Measurements from ENCODE around the gene CFAP299.
"Not testable (repeated sequence)": the region's sequence is repeated elsewhere in the genome, so short reads cannot be mapped to it uniquely, and the experiment has no call there.

Gene CFAP299

DNA sequence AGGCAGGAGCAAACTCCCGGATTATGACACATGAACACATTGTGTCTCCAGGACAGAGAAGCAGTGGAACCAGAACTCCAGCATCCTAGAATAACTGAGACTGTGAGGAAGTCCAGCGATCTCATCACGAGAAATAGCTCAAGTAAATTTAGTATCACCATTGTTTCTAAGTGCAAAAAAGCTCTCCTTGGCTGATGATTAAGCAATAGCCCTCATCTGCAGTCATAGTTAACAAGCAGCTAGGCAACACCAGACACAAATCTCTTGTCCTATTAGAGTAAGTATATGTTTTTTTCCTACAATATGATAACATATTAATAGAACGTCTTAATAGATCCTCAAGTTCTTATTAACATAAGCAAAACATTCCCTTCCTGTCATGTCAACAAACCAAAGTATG is 2.4 kb upstream of the CFAP299 start:
- DNase-seq = no peak

DNA sequence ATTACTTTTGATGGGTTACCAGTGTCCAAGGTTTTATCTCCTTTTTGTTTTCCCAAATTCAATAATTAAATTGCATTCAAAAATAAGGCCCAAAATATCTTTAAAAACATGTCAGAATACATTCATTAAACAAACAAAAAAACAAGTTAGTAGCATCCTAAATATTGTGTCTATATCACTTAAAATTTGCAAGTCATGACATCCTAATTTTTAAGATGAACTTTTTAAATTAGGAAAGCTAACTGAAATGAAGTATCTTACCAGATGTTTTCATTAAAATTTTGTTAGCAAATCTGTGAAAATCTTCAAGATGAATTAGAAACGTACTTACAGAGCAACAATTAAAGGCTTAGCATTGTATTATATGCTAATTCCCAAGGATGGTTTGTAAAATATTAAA is 962 bp upstream of the CFAP299 start:
- no peak for DNase-seq

DNA sequence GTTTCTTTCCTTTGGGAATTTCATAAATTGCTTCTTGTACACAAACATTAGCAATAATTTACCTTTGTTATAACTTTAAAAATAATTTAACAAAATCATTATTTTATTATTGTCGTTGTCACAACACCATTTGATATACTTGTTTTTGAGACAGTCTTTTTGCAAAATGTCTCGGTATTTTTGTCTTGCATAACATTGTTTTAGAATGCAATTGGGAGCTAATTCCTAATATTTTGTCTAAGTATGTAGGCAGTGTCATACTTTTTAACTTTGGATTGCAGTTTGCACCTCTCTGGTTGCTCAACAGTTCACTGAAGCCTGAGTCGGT is 340 bp upstream of the CFAP299 start:
- no peak for DNase-seq

DNA sequence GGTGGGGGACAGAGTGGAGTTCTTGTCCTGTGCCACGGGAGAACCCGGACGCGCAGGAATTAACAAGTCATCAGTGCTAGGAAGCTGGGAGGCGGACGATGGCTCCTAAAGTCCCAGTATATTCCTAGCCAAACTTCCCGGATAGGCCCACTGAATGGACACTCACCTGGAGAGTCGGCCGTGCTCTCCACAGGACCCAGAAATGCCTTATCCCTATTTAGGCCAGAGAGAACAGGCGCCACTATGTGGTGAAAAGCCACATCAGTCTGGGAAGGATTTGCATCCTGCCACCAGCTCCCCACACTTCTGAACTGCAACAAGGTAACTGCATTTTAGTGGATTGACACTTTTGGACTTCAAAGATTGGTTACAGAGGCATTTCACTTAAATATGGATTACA is 1.1 kb downstream of the CFAP299 start:
- DNase-seq = peak; percentile 73

DNA sequence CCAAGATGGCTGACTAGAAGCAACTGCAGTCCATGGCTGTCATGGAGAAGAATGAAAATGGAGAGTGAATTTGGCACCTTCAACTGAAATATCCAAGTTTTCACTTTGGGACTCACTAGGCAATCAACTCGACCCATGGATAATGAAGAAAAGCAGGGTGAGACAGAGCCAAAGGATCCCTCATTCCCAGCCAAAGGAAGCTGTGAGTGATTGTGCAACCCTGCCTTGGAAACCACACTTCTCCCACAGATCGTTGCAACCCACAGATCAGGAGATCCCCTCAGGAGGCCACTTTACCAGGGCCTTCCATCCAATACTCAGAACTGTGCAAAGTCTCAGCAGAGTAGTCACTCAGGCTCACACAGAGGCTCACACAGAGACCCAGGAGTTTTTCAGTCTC is 4.5 kb downstream of the CFAP299 start:
- no peak for DNase-seq

DNA sequence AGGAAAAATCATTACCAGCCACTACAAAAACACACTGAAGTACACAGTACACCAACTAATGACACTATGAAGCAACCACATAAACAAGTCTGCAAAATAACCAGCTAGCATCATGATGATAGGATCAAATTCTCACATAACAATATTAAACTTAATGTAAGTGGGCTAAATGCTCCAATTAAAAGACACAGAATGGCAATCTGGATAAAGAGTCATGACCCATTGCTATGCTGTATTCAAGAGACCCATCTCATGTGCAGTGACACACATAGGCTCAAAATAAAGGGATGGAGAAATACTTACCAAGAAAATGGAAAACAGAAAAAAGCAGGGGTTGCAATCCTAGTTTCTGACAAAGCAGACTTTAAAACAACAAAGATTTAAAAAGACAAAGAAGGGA is 7.2 kb downstream of the CFAP299 start:
- DNase-seq = not testable (repeated sequence)

DNA sequence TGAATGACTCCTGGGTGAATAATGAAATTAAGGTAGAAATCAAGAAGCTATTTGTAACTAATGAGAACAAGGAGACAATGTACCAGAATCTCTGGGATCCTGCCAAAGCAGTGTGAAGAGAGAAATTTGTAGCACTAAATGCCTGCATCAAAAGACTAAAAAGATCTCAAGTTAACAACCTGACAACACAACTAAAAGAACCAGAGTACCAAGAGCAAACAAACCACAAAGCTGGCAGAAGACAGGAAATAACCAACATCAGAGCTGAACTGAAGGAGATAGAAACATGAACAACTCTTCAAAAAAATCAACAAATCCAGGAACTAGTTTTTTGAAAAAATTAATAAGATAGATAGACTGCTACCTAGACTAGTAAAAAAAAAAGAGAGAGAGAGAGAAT is 8.4 kb downstream of the CFAP299 start:
- no peak for DNase-seq

DNA sequence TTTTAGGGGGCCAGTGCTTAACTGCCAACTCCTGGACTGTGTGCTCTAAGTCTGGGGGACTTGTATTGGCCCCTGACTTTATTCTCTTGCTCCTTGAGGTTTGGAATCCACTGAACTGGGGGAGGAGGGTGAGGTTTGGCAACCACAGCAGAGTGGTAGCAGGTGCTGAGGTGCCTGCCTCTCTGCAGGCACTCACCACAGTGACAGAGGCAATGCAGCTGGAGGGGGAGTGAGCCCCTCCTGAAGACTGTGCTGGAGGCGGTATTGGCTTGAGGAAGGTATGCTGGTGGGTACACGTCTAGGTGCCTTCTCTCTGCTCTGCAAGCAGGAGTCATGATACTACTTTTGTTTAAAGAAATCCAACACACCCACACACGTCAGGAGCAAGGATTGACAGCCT is 24.6 kb downstream of the CFAP299 start:
- DNase-seq = no peak

DNA sequence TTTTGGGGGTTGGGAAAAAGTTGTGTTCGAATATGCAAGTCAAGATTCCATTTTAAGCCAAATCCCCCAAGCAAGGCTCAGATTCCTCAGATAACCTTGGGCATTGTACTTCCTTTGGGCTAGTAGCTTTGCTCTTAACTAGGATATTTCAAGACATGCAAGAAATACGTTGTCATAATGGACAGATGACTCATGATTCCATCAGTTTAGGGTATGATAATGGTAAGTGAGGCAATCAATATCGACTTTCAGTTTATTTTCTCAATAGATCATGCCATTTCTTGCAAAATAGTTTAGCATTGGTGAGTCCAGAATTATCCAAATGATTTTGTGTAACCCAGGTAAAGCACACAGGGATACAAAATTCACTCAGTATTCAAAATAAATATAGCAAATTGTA is 25.4 kb downstream of the CFAP299 start:
- no peak for DNase-seq

DNA sequence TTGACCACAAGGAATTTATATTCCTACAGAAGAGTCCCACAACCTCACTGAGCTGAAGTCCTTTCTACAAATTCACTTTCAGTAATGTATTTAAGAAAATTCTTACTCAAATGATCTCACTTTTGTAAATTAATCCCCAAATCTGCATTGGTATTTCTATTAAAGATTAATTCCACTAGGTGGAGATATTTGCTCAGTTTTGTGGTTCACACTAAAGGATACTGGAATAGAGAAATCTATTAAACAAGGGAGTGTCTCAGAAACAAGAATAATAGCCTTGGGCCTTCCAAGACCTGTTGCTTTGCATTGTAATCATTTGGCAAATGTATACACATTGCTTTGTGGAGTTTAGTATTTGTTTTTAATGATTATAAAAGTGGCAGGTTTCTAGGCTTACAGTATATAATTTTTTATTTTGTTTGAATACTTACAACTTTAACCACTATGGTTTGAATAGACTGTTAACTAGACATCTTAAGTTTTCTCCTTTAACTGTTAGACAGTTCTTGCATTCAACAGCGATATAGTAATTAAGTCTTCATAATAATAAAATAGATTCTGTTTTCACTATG is 25.9 kb downstream of the CFAP299 start:
- no peak for DNase-seq

DNA sequence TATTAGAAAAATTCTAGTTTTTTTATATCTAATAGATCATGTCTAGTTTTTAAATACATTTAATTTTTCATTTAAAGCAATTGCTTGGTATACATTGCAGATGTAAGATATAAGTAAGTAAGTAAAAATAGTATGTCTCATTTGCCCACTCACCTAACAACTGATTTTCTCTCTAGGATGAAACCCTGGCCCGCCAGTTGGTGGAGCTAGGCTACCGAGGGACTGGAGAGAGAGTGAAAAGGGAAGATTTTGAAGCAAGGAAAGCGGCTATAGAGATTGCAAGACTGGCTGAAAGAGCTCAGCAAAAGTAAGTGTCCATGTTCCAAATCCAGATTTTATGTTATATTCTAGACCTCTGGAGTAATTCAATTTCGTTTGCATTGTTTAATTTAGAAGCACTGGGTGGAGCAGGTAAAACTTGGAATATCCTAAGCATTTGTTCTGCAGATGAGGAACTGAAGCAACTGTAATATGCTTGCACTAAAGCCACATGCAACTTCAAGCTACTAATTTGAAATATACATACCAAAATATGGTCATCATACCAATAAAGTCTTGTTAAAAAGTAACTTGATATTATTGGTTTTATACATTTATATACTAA is 27.1 kb downstream of the CFAP299 start:
- peak; percentile 73 for DNase-seq

DNA sequence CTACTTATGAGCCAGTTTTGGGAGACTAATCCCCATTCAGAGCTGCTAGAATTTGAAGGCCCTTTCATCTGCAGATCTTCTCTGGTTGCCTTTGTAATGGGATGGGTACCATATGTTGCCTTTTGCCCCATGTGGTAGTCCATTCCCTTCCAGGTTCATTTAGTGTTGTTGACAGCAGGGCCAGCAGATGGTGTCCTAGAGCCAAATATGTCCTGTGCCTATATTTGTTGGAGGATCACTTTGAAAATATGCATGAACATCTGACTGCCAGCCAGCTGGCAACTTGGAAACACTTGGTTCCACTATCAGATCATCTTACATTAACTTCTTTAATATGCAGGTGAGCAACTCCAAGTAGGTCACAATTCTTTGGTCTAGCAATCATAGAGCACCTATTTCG is 30.4 kb downstream of the CFAP299 start:
- DNase-seq = peak; percentile 74

DNA sequence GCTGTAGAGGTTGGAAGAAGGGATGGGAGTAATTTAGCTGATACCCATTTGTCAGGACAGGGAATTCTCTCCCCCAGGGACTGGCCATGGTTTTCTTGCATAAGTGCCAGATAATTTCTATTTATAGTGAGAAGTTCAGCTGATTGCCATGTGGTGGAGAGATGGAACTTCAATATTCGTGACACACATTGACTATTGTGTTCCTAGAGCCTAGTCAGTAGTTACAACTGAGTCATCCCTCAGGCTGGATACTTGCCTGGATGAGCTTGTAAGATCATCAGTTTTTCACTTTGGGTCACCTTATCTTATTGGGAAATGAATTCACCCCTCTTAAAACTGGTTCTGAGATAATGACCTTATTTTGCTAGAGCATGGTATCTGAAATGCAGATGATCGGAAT is 32.2 kb downstream of the CFAP299 start:
- no peak for DNase-seq

DNA sequence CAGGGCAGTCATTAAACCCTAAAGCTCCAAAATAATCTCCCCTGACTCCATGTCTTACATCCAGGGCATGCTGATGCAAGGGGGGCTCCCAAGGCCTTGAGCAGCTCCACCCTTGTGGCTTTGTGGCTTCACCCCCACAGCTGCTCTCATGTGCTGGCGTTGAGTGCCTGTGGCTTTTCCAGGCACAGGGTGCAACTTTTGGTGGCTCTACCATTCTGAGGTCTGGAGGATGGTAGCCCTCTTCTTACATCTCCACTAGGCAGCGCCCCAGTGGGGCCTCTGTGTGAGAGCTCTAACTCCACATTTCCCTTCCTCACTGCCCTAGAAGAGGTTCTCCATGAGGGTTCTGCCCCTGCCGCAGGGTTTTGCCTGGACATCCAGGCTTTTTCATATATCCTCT is 35.1 kb downstream of the CFAP299 start:
- no peak for DNase-seq

DNA sequence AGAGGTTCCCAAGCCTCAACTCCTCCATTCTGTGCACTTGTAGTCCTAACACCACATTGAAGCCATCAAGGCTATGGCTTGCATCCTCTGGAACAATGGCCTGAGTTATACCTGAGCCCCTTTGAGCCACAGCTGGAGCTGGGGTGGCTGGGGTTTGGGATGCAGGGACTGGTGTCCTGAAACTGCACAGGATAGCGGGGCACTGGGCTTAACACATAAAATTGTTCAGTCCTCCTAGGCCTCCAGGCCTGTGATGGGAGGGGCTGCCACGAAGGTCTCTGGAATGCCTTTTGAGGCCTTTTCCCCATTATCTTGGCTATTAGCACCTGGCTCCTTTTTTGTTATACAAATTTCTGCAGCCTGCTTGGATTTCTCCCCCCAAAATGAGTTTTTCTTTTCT is 35.5 kb downstream of the CFAP299 start:
- DNase-seq = no peak

DNA sequence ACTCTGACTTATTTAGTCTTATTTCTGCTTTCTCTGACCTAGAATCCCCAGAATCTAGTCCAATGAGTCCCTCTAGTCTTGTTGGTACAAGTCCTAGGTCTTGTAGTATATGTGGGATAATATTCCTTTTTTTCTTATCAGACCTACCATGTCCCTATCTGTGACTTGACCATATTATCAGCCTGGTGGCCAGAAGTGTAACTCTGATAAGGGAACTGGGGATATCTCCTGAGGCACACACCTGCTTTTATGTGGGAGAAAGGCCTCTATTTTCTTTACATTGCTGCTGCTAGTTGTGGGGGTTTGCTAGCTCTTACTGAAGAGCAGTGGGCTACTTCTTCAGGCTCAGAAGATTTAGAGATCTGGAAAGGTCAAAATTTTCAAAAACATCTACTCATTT is 38.6 kb downstream of the CFAP299 start:
- no peak for DNase-seq

DNA sequence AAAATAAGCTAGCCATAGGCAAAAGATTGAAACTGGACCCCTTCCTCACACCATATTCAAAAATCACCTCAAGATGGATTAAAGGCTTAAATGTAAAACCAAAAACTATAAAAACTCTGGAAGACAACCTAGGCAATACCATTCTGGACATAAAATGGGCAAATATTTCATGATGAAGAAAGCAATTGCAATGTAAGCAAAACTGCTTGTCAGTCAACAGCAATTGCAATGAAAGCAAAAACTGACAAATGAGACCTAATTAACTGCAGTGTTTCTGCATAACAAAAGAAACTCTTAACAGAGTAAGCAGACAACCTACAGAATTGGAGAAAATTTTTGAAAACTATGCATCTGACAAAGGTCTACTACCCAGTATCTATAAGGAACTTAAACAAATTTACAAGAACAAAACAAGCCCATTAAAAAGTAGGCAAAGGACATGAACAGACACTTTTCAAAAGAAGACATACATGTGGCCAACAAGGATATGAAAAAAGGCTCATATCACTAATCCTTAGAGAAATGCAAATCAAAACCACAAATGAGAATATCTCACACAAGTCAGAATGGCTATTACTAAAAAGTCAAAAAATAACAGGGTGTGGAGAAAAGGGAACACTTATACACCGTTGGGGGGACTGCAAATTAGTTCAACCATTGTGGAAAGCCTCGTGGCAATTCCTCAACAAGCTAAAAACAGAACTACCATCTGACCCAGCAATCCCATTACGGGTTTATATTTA is 46.7 kb downstream of the CFAP299 start:
- no peak for DNase-seq

DNA sequence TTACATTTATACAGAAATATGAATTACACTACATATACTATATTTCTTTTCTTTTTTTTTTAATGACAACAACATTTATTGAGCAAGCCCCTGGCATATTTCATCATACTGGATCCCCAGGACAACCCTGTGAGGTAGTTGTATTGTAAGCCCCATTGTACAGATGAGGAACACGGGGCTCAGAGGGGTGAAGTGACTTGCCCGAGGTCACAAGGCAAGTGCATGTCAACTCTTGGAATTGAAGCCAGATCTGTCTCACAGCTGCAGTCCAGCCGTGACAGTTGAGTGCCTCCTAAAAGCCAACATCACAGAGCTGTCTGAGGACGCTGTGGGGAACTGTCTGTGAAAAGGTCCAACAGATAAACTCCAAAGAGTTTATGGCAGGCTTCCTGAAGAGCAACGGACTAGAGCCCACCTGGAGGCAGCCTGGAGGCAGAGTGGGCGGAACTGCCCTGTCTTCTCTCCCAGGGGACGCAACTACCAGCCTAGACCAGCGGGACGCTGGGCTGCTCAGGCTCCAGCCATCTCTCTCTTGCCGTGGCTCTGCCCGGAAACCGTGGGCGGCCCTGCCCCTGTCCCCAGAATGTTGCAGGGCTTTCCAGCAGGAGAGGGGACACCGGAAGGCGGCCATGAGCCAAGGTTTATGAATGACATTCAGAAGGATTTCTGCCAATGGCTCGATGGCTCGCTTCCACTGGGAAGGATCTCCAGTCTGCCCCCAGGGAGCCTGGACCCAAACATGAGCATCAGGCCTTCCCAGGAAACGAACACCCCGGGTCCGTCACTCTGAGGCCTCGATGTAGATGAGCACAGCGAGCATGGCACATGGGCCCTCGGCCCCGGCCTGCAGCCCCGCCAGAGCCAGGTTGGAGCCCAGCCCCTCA is 50.1 kb downstream of the CFAP299 start:
- no peak for DNase-seq

DNA sequence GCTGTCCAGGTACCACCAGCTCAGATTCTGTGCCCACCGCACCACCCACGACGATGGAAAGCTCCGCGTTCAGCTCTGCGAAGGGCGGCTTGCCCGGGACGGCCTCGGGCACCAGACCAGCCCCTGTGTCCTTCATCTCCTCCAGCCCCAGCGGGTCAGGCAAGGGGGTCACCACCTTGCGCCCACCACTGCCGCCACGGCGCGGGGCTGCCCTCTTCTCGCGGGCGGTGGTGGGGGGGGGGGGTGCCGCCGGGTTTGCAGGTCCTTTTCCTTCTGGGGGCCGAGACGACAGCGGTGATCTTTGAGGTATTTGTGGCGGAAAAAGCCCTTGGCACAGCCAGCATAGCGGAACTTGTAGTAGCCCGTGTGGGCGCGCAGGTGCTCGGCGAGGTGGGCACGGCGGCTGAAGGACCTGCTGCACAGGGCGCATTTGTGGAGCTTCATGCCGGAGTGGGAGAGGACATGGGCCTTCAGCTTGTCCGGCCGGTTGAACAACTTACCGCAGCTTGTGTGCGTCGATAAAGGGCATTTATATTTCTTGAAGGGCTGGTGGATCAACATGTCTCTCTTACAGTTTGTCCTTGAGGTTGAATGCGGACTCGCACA is 50.9 kb downstream of the CFAP299 start:
- DNase-seq = no peak

DNA sequence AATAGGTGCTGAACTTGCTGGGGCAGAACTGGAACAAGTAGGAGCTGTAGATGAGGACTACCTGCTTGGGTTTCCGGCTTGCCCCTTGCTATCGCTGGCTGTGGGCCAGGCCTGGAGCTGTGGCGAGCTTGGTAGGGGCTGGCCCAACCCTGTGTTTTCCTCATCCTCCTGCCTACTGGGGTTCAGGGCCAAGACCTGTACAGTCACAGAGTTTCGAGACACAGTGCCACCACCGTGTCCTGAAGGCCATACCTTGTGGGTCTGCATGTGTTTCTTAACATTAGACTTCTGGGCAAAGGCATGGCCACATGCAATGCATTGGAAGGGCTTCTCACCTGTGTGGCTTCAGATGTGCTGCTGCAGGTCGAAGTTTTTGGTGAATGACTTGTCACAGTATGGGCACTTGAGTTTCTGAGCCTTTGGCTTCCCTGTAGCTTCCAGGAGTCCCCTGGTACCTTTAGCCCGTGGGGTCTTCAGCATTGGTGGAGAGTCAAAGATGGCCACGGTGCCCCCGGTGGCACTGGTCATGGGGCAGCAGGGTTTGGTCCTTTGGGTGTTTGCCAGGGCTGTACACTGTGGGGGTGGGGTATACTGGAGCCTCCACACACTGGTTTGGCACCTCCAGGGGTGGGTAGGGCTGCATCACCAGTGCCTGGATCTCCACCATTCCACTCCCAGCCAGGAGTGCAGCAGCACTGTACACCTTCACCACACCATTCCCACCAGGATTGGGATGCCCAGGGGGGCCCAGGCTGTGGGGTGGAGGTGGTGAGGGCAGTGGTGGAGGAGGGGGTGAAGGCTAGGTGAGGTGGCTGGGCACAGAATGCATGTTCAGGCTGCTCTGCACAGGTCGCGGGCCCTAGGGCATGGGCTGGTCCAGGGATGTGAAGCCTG is 52.1 kb downstream of the CFAP299 start:
- no peak for DNase-seq

DNA sequence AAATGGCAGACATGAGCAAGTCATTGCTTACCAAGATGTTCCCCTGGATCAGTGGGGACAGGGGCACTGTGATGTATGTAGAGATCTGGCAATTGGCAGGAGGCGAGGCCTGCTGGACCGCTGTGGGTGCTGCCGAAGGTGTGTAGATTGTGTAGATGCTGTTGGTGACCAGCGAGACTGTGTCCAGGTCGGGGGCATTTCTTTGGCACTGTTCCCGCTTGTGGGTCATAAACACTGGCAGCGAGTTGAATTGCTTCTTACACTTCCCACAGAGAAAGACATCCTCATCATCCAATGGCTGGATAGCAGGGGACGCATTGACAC is 52.7 kb downstream of the CFAP299 start:
- no peak for DNase-seq

DNA sequence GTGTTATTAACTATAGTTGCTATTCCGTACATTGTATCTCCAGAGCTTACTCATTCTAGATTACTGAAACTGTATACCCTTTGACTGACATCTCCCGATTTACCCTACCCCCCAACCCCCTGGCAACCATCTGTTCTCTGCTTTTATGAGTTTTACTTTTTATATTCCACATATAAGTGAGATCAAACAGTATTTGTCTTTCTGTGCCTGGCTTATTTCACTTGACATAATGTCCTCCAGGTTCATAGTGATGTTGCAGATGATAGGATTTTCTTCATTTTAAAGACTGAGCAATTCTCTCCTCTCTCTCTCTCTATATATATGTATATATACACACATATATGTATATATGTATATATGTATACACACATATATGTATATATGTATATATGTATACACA is 54.6 kb downstream of the CFAP299 start:
- no peak for DNase-seq

All from islet precursor cell (in vitro differentiated cells).